Activated CD4-positive, alpha-beta T cell treated with anti-CD3 and anti-CD28 coated beads, Interleukin-2, Interleukin-4, amounts not matched to agents 100 ng/mL and 50 ng/mL, durations not matched to agents 16 hours and 8 hours (primary cell): ENCODE measurements around the gene TPRG1L.

ENCODE experiments used
- DNase-seq: peaks from one replicate; pipeline ENCODE4 v3.0.0-alpha.2; 2020; ENCODE audit warnings: low spot score

The TPRG1L gene

GRCh38 chr1:3645247-3645646 lies 20.4 kb downstream of the TPRG1L start:
- no peak for DNase-seq

GRCh38 chr1:3645666-3646355 lies 21.0 kb downstream of the TPRG1L start:
- no peak for DNase-seq

DNA sequence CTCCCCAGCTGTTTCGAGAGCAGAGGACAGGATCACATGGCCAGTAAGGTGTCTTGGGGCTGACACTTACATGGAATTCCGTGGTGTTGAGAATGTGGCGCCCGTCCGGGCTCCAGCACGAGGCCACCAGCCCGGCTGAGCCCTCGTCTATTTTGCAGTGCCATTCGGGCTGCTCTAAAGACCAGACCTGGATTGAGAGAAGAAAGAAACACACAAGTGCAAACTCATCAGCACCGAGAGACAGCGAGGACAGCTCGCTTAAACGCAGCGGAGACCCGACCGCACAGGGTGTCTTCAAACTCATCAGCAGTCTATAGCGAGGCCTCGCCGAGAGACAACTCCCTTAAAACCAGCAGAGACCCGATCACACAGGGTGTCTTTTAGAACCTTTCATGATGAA lies 21.8 kb downstream of the TPRG1L start:
- no peak for DNase-seq

GRCh38 chr1:3649342-3650247 lies 24.8 kb downstream of the TPRG1L start, which contains the start of gene WRAP73:
Gene WRAP73 (minus strand): TSS chr1:3650103. CDS start chr1:3649999, 104 bp downstream.
- DNase-seq = peak; percentile 93

DNA sequence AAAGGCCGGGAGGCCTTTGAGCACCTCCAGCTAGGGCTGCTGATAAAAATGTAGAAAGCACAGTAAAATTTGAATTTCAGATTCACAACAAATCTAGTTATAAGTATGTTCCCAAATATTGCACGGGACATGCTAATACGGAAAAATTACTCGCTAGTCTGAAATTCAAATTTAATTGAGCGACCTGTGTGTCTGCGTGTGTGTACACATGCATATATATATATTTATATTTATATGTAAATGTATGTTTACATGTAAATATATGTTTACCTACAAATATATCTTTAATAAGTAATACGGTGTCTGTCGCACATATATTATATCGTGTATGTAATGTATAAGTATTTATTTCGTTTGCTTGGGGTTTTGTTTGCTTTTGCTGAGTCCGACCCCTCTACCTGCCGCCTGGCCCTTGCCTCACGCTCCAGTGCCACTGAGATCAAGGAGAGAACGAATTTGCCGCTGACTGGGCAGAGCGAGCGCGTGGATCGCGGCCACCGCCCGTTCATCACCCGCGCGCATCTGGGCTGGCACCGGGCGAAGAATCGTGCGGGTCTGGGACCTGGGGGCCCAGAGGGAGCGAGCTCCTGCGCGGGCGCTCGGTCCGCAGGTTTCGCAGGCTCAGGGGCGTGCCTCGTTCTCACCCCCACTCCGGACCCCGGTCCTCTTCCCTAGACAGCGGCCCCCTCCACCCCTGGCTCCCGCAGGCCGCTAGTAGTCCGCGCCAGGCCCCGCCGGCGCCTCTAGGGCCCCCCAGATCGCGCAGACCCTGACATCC lies 25.6 kb downstream of the TPRG1L start:
- no peak for DNase-seq

GRCh38 chr1:3651026-3651929 lies 26.5 kb downstream of the TPRG1L start:
- DNase-seq = no peak

DNA sequence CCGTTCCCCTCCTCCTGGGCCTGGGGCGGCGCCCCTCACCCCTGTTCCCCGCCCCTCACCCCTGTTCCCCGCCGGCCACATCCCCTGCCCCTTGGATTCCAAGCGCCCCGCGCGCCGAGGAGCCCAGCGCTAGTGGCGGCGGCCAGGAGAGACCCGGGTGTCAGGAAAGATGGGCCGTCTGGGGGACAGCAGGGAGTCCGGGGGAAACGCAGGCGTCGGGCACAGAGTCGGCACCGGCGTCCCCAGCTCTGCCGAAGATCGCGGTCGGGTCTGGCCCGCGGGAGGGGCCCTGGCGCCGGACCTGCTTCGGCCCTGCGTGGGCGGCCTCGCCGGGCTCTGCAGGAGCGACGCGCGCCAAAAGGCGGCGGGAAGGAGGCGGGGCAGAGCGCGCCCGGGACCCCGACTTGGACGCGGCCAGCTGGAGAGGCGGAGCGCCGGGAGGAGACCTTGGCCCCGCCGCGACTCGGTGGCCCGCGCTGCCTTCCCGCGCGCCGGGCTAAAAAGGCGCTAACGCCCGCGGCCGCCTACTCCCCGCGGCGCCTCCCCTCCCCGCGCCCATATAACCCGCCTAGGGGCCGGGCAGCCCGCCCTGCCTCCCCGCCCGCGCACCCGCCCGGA lies 27.2 kb downstream of the TPRG1L start, which contains the start of gene TP73:
TP73 (plus strand) TSS at position 587 of the 618 bp plus-strand sequence. CDS start 29,850 bp downstream, outside the sequence.
- no peak for DNase-seq

DNA sequence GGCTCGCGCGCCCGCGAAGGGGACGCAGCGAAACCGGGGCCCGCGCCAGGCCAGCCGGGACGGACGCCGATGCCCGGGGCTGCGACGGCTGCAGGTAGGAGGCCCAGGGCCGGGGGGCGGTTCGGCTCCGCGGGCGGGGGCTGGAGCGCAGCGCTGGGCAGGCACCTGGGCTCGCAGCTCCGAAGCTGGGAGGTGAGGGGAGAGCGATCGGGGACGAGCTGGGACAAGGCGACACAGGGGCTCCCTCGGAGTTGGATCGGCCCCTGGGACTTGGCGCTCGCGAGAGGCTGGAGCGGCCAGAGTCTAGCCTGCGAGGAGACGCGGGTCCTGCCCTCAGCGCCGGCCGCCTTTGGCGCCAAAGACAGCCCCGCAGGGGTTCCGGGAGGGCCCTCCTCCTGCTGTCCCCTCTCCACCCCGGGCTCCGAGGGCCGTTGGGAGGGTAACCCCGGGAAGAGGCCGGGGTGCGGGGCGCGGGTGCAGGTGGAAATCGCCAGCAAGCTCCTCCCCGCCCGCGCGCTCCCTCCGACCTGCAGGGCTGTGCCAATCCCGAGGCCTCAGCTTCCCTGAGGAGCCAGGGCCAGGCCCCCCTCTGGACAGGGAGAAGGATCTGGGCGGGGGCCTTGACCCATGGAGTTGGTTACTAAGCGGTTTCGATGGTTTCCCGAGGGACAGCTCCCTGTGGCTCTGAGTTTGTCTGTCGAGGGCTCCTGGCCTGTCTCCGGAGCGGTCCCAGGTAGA lies 27.9 kb downstream of the TPRG1L start:
- no peak for DNase-seq

- DNase-seq = no peak
Observed at GRCh38 chr1:3653286-3653618, 28.4 kb downstream of the TPRG1L start.

- DNase-seq = no peak
Observed at GRCh38 chr1:3654549-3655281, 29.9 kb downstream of the TPRG1L start.

GRCh38 chr1:3656450-3657095 lies 31.8 kb downstream of the TPRG1L start:
- peak; percentile 67 for DNase-seq

DNA sequence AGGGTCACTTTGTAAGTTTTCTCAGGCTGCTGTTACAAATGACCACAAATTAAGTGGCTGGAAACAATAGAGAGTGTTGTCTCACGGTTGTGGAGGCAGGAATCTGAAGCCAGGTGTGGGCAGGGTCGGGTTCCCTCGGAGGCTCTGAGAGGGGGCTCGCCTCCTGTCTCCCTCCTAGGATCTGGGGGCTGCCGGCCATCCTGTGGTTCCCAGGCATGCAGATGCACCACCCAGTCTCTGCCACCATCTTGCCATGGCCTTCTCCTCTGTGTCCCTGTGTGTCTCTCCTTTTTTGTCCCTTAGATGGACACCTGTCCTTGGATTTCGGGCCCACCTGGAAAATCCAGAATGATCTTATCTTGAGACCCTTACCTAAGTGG lies 32.3 kb downstream of the TPRG1L start:
- DNase-seq = no peak

GRCh38 chr1:3657578-3658230 lies 32.9 kb downstream of the TPRG1L start:
- DNase-seq = no peak

- no peak for DNase-seq
Observed at GRCh38 chr1:3658231-3658615, 33.4 kb downstream of the TPRG1L start.

DNA sequence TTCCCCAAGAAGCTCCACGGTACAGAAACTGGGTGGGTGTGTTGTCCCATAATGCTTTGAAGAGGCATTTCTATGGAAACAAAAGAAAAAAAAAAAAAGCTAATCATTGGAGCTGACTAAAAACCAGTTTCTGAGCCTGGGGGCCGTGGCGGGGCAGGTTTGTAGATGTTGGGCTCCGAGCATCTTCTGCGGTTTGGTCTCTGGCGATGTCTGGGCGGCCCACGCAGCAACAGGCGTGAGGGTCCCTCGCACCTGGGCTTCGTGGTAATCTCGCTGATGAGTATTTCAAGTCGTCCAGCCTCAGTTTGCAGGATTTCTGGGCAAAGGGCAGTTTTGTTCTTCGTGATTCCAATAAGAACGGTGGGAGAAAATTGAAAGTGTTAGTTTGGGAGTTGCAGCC lies 34.3 kb downstream of the TPRG1L start:
- DNase-seq = no peak

DNA sequence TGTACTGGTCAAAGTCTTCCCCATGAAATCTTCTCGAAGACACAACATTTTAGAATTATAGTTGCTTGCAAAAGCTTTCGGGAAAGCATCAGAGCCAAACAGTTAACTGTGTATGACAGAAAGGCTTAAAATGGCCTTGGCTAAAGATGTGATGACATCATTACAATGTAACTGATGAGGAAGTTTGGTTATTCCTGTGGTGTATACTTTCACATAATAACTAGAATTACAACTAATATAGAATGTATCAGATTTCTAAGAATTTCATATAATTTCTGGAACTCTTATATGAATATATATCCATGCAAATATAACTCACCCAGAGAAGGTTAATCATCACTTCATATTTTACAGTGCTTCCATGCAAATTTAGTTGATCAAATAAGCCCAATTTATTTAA lies 35.9 kb downstream of the TPRG1L start:
- DNase-seq = no peak

- DNase-seq = no peak
Observed at GRCh38 chr1:3661631-3662030, 36.8 kb downstream of the TPRG1L start.

GRCh38 chr1:3662080-3662671 lies 37.4 kb downstream of the TPRG1L start:
- DNase-seq = no peak
